ENCODE data around the gene DAW1. TPM values are rescaled to one million over a fixed set of nuclear protein-coding genes. Genes with fewer than 3 reads are reported as not detected.

Gene DAW1
- total RNA-seq, 2 donors from 2014 or later, result 3.0 TPM; not detected in 1

- no peak for DNase-seq (ENCODE audit: low spot score)
- TF ChIP-seq POLR2A (IDR thresholded peaks at IDR 0.05) (no peak), POLR2AphosphoS5 (IDR thresholded peaks at IDR 0.05) (no peak), CTCF (IDR thresholded peaks at IDR 0.05) (peak in 1 of 4 experiments; percentile 8)
- H3K4me1 ChIP-seq (replicated peaks), result no peaks in the 10 kb centered on the region
- H3K27me3 ChIP-seq (replicated peaks; ENCODE audit: insufficient read depth), result no peaks in the 10 kb centered on the region
- H3K4me3 ChIP-seq, result no peak overlapping the region
- intact Hi-C loops (cut with DNase I), result no loop called here
- H3K36me3 ChIP-seq, result no peaks in the 10 kb centered on the region
- WGBS, result 45% methylated on average over 11 of the region's 11 CpGs
- H3K27ac ChIP-seq, result no peak overlapping the region
- H3K9me3 ChIP-seq, result no peaks in the 10 kb centered on the region
Measured at GRCh38 chr2:227939271-227940027, 68.0 kb downstream of the DAW1 start.

GRCh38 chr2:227942021-227942420 is 70.6 kb downstream of the DAW1 start:
- H3K27ac ChIP-seq, result no peak overlapping the region
- WGBS, result 85% methylated on average over 2 of the region's 2 CpGs
- no peak for TF ChIP-seq POLR2AphosphoS5 (IDR thresholded peaks at IDR 0.05)
- no peak for TF ChIP-seq CTCF (IDR thresholded peaks at IDR 0.05)
- no peak for TF ChIP-seq POLR2A (IDR thresholded peaks at IDR 0.05)
- intact Hi-C loops (cut with DNase I), result no loop called here
- no peak overlapping the region for H3K4me3 ChIP-seq
- H3K9me3 ChIP-seq, result no peaks in the 10 kb centered on the region
- no peaks in the 10 kb centered on the region for H3K27me3 ChIP-seq (replicated peaks; ENCODE audit: insufficient read depth)
- DNase-seq (ENCODE audit: low spot score), result no peak
- H3K36me3 ChIP-seq, result no peaks in the 10 kb centered on the region
- no peaks in the 10 kb centered on the region for H3K4me1 ChIP-seq (replicated peaks)

- intact Hi-C loops (cut with DNase I), result no loop called here
- no peaks in the 10 kb centered on the region for H3K27me3 ChIP-seq (replicated peaks; ENCODE audit: insufficient read depth)
- no peak for DNase-seq (ENCODE audit: low spot score)
- H3K9me3 ChIP-seq, result no peaks in the 10 kb centered on the region
- TF ChIP-seq POLR2A (IDR thresholded peaks at IDR 0.05) (no peak), POLR2AphosphoS5 (IDR thresholded peaks at IDR 0.05) (no peak), CTCF (IDR thresholded peaks at IDR 0.05) (no peak)
- no peaks in the 10 kb centered on the region for H3K4me1 ChIP-seq (replicated peaks)
- 94% methylated on average over 2 of the region's 2 CpGs for WGBS
- no peaks in the 10 kb centered on the region for H3K36me3 ChIP-seq
- H3K27ac ChIP-seq, result no peak overlapping the region
- no peak overlapping the region for H3K4me3 ChIP-seq
Measured at GRCh38 chr2:227942965-227943364, 71.5 kb downstream of the DAW1 start.

GRCh38 chr2:227960317-227960716 is 88.9 kb downstream of the DAW1 start:
- no peaks in the 10 kb centered on the region for H3K4me1 ChIP-seq (replicated peaks)
- no peak for DNase-seq (ENCODE audit: low spot score)
- no peak overlapping the region for H3K27ac ChIP-seq
- no peak overlapping the region for H3K4me3 ChIP-seq
- H3K9me3 ChIP-seq, result no peaks in the 10 kb centered on the region
- TF ChIP-seq POLR2AphosphoS5 (IDR thresholded peaks at IDR 0.05) (no peak), POLR2A (IDR thresholded peaks at IDR 0.05) (no peak), CTCF (IDR thresholded peaks at IDR 0.05) (no peak)
- no peaks in the 10 kb centered on the region for H3K27me3 ChIP-seq (replicated peaks; ENCODE audit: insufficient read depth)
- WGBS, result 82% methylated on average over 3 of the region's 3 CpGs
- no peaks in the 10 kb centered on the region for H3K36me3 ChIP-seq
- intact Hi-C loops (cut with DNase I), result no loop called here

GRCh38 chr2:227971619-227972230 is 100.3 kb downstream of the DAW1 start:
- Histone ChIP-seq H3K9me3 (no peaks in the 10 kb centered on the region), H3K27ac (no peak overlapping the region)

More at GRCh38 chr2:227971619-227972230, 100.3 kb downstream of the DAW1 start:
- TF ChIP-seq POLR2AphosphoS5 (IDR thresholded peaks at IDR 0.05), result no peak
- no peak for TF ChIP-seq CTCF (IDR thresholded peaks at IDR 0.05)
- TF ChIP-seq POLR2A (IDR thresholded peaks at IDR 0.05), result no peak
- WGBS, result 78% methylated on average over 7 of the region's 7 CpGs
- H3K36me3 ChIP-seq, result no peaks in the 10 kb centered on the region
- no peaks in the 10 kb centered on the region for H3K4me1 ChIP-seq (replicated peaks)
- no peak for DNase-seq (ENCODE audit: low spot score)
- intact Hi-C loops (cut with DNase I), result no loop called here
- no peaks in the 10 kb centered on the region for H3K27me3 ChIP-seq (replicated peaks; ENCODE audit: insufficient read depth)
- H3K4me3 ChIP-seq, result no peak overlapping the region

Data from prostate gland (tissue), 2 donors.